SKM-1 (cell line): ENCODE data around the gene CDC42BPG.
"Not testable (repeated sequence)": the region's sequence is repeated elsewhere in the genome, so short reads cannot be mapped to it uniquely, and the experiment has no call there.

ENCODE experiments used
- DNase-seq: peaks from one replicate; lab custom pipeline; 2025; ENCODE audit not compliant: unreplicated experiment; lab: John Stamatoyannopoulos, UW

The CDC42BPG gene

DNA sequence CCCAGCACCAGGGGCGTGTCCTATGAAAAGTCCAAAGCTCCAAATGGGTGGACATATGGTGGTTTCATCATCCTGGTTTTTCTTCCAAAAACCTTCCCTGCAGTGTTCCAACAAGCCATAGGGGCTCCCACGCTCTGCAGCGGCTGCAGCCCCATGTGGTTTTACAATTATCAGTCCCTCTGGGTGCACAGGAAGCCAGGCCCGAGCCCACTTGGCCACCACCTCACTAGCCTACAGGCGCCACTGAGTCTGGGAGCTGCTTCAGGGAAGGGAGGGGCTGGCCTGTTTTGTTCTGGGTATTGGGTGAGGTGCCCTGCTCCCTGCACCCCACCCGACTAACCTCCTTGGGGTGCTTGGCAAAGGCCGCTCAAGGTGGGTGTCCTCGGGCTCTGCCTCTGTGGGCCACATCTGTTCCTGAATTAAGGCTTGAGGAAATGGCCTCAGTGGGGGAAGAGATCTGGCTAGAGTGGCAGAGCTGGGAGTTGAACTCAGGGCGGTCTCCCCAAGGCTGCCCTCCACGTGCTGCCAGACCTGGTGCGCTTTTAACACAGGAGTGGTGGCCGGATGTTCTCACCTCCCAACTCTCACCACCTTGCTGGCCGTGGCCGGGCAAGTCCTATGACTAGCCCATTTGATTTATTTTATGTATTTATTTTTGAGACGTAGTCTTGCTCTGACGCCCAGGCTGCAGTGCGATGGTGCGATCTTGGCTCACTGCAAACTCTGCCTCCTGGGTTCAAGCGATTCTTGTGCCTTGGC is 5.3 kb upstream of the CDC42BPG start:
- no peak for DNase-seq

DNA sequence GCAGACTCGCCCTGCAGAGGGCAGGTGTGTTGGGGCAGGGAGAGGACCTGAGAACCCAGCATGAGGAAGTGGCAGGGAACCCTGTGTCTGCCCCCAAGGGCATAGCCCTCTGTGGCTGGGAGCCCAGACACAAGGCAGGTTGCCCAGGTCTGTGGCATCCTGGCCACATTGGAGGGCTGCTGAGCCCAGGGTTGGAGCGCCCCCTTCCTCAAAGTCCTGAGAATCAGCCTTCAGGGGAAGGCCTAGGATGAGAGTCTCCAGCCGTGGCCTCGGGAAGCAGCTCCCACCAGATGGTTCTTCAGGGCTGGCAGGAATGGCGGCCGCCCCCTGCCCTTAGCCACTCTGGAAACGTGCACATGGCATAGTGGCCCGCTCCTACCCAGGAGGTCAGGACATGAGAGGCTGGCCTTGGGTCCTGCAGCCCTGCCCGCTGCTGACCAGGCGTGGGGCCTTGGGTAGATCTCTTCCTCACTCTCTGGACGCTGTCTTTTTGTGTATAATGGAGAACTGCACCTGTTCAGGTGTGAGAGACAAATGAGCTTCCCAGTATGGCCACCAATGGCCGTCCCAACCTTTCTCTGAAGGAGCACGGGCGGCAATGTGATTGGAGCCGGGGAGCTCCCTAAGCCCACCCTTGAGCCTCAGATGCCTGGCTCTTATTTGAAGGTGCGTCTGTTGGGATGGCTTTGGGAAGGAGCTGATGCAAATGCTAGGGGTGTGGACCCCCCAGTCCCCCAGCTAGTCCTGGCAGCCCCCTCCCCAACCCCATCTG is 4.6 kb upstream of the CDC42BPG start:
- DNase-seq = no peak

GRCh38 chr11:64848214-64848825 is 3.9 kb upstream of the CDC42BPG start:
- no peak for DNase-seq

DNA sequence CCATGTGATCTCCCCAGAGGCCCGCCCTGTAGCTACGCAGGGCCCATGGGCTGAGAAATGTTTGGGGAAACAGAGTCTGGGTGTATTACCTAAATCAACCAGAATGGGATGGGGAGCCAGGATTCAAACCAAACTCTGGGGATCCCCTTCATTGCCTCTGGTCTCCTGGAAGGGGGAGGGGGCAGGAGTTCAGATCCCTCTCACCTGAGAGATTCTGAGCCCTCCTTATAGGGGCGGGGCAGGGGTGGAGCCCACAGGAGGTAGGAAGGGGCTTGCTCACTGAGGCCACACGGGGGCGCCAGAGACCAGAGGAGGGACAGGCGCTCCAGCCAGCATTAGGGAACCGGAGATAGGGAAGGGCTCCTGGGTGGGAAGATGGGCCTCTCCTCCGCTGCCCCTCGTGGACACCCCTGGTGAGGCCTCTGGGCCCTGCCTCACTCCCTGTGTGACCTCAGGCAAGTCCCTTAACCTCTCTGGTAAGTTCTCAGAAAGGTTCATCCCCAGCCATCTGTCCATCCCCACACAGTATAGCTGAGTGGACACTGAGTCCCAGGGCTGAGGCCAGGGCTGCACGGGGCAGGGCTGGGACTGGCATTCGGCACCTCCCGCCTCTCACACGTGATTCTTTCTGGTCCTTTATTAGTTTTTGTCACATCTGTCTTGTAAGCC is 2.7 kb upstream of the CDC42BPG start:
- peak; percentile 88 for DNase-seq

- not testable (repeated sequence) for DNase-seq
These were observed 1.3 kb upstream of the CDC42BPG start for GRCh38 chr11:64845776-64846129.

DNA sequence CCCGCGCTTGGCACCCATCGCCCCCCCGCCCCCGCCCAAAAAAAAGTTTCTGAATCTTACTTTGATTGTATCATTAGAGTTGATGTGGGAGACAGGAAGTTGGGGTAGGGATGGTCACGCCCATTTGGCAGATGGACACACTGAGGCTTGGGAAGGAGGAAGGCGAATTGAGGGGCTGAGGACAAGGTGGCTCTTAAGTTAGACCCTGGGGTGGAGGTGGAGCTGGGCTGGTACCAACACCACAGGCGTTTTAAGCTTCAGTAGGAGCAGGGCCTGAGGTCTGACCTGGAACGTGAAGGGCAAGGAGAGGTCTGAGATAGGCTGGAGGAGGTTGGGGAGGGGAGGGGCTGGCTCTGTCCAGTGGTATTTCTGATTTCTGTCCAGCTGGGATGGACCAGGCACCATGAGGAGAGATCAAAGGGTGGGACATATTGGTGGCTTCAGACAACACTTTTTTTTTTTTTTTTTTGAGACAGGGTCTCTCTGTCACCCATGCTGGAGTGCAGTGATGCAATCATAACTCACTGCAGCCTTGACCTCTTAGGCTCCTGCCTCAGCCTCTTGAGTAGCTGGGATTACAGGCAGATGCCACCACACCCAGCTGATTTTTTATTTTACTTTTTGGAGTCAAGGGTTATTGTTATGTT is 799 bp upstream of the CDC42BPG start:
- no peak for DNase-seq

GRCh38 chr11:64843686-64844329 is 645 bp downstream of the CDC42BPG start:
- DNase-seq = no peak

DNA sequence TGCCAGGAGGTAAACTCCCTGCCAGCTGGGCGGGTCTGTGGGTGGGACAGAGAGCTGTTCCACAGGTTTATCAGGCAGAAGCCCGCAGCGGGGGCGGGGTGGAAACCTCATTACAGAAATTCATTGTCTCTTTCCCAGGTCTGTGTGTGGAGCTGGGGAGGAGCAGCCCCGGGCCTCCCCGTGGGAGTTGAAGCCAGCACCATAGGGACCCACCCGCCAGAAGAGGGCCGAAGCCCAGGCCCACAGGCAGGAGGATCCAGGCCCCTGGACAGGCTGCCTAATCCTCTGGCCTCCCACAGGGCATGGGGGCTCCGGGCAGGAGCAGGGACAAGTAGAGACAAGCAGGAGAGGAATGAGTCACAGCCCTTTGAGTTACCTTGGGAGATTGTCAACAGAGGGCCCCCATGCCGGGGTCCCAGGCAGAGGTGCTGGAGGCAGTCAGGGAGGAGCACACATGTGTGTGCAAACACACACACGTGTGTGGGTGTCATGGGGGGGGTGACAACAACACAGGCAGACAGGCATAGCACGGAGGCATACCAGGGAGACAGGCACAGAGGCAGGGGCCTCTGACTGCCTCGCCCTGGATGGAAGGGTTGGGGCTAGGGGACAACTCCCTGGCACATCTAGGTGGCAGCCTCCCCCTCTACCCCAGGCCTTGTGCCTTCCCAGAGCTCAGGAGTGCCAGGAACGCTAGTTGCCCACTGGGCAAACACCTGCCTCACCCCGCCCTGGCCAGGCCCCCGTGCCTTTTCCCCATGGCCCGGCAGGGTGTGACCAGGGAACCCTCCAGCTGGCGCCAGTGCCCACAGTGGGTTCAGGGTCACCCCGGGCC is 1.4 kb downstream of the CDC42BPG start:
- no peak for DNase-seq

DNA sequence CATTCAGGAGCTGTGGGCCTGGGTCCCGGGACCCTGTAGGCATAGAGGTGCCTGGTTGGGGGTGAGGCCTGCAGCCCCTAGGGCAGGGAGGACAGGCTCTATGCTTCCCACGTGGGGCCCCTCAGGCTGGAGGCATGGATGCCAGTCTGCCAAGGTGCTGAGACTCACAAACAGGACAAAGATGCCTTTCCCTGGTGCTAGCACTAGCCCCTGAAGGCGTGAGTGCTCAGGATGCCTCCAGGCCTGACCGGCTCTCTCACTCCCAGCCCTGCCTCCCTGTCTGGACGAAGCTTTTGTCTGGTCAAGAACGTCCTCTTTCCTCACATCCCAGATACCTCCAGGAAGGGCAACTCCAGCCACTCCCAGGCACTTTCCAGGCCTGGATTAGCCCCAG is 2.1 kb downstream of the CDC42BPG start:
- DNase-seq = no peak

GRCh38 chr11:64841592-64842365 is 2.7 kb downstream of the CDC42BPG start:
- DNase-seq = no peak

DNA sequence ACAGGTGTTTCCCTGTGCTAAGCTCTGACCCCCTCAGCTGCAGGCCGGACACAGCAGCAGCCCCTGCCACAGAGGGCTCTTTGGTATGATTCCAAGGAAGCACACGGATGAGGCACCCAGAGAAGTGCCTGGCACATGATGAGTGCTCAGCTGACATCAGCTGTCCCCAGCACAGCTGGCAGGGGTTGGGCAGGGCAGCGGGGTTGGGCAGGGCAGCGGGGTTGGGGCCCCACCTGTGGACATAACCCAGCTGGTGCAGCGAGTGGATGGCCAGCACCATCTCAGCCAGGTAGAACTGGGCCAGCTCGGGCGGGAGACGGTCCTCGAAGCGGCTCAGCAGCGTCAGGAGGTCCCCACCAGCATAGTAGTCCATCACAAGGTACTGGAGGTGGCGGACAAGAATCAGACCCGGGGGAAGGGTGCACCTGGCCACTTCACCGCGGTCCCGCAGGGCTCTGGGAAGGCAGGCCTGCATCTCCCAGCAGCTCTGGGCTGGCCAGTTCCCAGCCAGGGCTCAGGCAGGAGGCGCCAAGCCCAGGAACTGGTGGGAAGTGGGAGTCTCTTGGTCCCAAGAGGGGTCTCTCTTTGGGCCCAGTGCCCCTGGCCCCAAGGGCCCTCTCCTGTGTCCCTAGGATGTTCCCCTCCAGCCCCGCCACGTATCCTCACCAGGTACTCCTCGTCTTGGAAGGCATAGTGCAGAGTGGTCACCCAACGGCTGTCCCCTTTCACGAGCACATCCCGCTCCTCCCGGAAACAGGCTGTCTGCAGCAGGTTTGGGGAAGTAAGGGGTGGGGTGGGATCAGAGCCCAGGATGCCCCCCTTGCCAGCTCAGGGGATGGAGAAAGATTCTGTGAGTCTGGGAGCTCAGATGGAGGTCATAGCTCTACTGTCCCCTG is 4.3 kb downstream of the CDC42BPG start:
- no peak for DNase-seq

DNA sequence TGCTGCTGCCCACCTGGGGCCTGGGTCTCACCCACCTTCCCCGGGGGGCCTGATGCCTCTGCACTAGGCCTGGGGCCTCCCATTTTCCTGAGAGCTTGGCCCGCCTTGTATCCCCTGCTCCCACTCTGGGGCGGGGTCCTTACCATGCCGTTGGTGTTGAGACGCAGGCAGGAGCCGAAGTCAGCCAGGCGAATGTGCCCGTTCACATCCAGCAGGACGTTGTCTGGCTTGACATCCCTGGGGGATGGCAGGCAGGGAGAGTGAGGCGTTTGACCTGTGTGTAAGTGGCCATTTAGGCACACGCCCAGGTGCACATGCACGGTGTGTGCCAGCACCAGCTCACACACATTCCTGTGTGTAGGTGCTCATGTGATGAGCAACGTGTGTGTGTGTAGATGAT is 5.1 kb downstream of the CDC42BPG start:
- DNase-seq = no peak

- DNase-seq = no peak
These were observed 5.7 kb downstream of the CDC42BPG start for GRCh38 chr11:64838600-64839334.

GRCh38 chr11:64837887-64838351 is 6.5 kb downstream of the CDC42BPG start:
- no peak for DNase-seq

- no peak for DNase-seq
These were observed 7.9 kb downstream of the CDC42BPG start for GRCh38 chr11:64836448-64837072.

GRCh38 chr11:64835616-64836447 is 8.6 kb downstream of the CDC42BPG start:
- DNase-seq = no peak
